NCI-H774 (cell line): Measurements from ENCODE around the gene VAT1L.
A peak's percentile ranks its signal among the peaks of the same experiment; 100 is the strongest.
"Not testable (repeated sequence)": the region's sequence is repeated elsewhere in the genome, so short reads cannot be mapped to it uniquely, and the experiment has no call there.

Source experiments
- DNase-seq: peaks from one replicate; lab custom pipeline; 2025; lab: John Stamatoyannopoulos, UW

The VAT1L gene

GRCh38 chr16:77913738-77914253 lies 125.4 kb downstream of the VAT1L start:
- no peak for DNase-seq

- DNase-seq = no peak
Measured at GRCh38 chr16:77916111-77916510, 127.7 kb downstream of the VAT1L start.

- DNase-seq = no peak
Measured at GRCh38 chr16:77917971-77918370, 129.6 kb downstream of the VAT1L start.

GRCh38 chr16:77918809-77919707 lies 130.7 kb downstream of the VAT1L start:
- peak; percentile 40 for DNase-seq

- DNase-seq = no peak
Measured at GRCh38 chr16:77919761-77920415, 131.5 kb downstream of the VAT1L start.

GRCh38 chr16:77920984-77921383 lies 132.6 kb downstream of the VAT1L start:
- DNase-seq = no peak

- no peak for DNase-seq
Measured at GRCh38 chr16:77922228-77922754, 133.9 kb downstream of the VAT1L start.

- DNase-seq = no peak
Measured at GRCh38 chr16:77925531-77925930, 137.2 kb downstream of the VAT1L start.

- DNase-seq = no peak
Measured at GRCh38 chr16:77928096-77928495, 139.7 kb downstream of the VAT1L start.

- no peak for DNase-seq
Measured at GRCh38 chr16:77929004-77929403, 140.6 kb downstream of the VAT1L start.

- DNase-seq = no peak
Measured at GRCh38 chr16:77931058-77931457, 142.7 kb downstream of the VAT1L start.

GRCh38 chr16:77937473-77938149 lies 149.2 kb downstream of the VAT1L start:
- no peak for DNase-seq

- no peak for DNase-seq
Measured at GRCh38 chr16:77938913-77939312, 150.5 kb downstream of the VAT1L start.

- DNase-seq = no peak
Measured at GRCh38 chr16:77939968-77940367, 151.6 kb downstream of the VAT1L start.

- DNase-seq = peak; percentile 81
Measured at GRCh38 chr16:77943801-77944200, 155.4 kb downstream of the VAT1L start.

GRCh38 chr16:77944631-77945030 lies 156.3 kb downstream of the VAT1L start:
- DNase-seq = no peak

- no peak for DNase-seq
Measured at GRCh38 chr16:77945126-77945525, 156.8 kb downstream of the VAT1L start.

- no peak for DNase-seq
Measured at GRCh38 chr16:77946823-77947222, 158.5 kb downstream of the VAT1L start.

GRCh38 chr16:77947590-77947989 lies 159.2 kb downstream of the VAT1L start:
- not testable (repeated sequence) for DNase-seq

- no peak for DNase-seq
Measured at GRCh38 chr16:77948835-77949234, 160.5 kb downstream of the VAT1L start.

- DNase-seq = no peak
Measured at GRCh38 chr16:77949445-77949844, 161.1 kb downstream of the VAT1L start.

GRCh38 chr16:77951788-77952187 lies 163.4 kb downstream of the VAT1L start:
- DNase-seq = peak; percentile 15
